ENCODE measurements around the gene GPC6.

Gene GPC6

GRCh38 chr13:93861818-93862217 is 635.2 kb downstream of the GPC6 start:
- no peak overlapping the region for H3K4me3 ChIP-seq (ENCODE audit: low read depth, low read length)
- DNase-seq = peak; percentile 59
- peaks cover 3% of the 10 kb centered on the region; the same call in 1 of the 2 replicates for H3K36me3 ChIP-seq
- no peaks in the 10 kb centered on the region for H3K27me3 ChIP-seq (ENCODE audit: insufficient read depth, low read depth, severe bottlenecking)
- no peak for TF ChIP-seq CTCF (IDR thresholded peaks at IDR 0.05; ENCODE audit: low read depth, low read length)
- no peaks in the 10 kb centered on the region for H3K9me3 ChIP-seq (ENCODE audit: severe bottlenecking)
- H3K27ac ChIP-seq = peak overlapping the region; percentile 0; the same call in 1 of the 2 replicates

- DNase-seq = no peak
- peaks cover 5% of the 10 kb centered on the region; the same call in 1 of the 2 replicates for H3K36me3 ChIP-seq
- H3K4me3 ChIP-seq (ENCODE audit: low read depth, low read length) = no peak overlapping the region
- H3K9me3 ChIP-seq (ENCODE audit: severe bottlenecking) = no peaks in the 10 kb centered on the region
- H3K27ac ChIP-seq = peak overlapping the region; percentile 0; the same call in 1 of the 2 replicates
- H3K27me3 ChIP-seq (ENCODE audit: insufficient read depth, low read depth, severe bottlenecking) = no peaks in the 10 kb centered on the region
- TF ChIP-seq CTCF (IDR thresholded peaks at IDR 0.05; ENCODE audit: low read depth, low read length) = no peak
Observed at GRCh38 chr13:93862259-93862658, 635.7 kb downstream of the GPC6 start.

- Histone ChIP-seq H3K36me3 (peaks cover 20% of the 10 kb centered on the region), H3K27ac (peak overlapping the region; percentile 47), H3K27me3 (ENCODE audit: insufficient read depth, low read depth, severe bottlenecking) (no peaks in the 10 kb centered on the region), H3K4me3 (ENCODE audit: low read depth, low read length) (no peak overlapping the region), H3K9me3 (ENCODE audit: severe bottlenecking) (peaks cover 3% of the 10 kb centered on the region)
- DNase-seq = peak; percentile 87
- TF ChIP-seq CTCF (IDR thresholded peaks at IDR 0.05; ENCODE audit: low read depth, low read length) = no peak
Observed at GRCh38 chr13:93865235-93865634, 638.6 kb downstream of the GPC6 start.

- Histone ChIP-seq H3K27me3 (ENCODE audit: insufficient read depth, low read depth, severe bottlenecking) (no peaks in the 10 kb centered on the region), H3K9me3 (ENCODE audit: severe bottlenecking) (peaks cover 3% of the 10 kb centered on the region), H3K4me3 (ENCODE audit: low read depth, low read length) (no peak overlapping the region), H3K36me3 (peaks cover 20% of the 10 kb centered on the region), H3K27ac (no peak overlapping the region)
- no peak for DNase-seq
- TF ChIP-seq CTCF (IDR thresholded peaks at IDR 0.05; ENCODE audit: low read depth, low read length) = no peak
Observed at GRCh38 chr13:93867481-93867880, 640.9 kb downstream of the GPC6 start.

- Histone ChIP-seq H3K4me3 (ENCODE audit: low read depth, low read length) (no peak overlapping the region), H3K36me3 (peaks cover 22% of the 10 kb centered on the region), H3K9me3 (ENCODE audit: severe bottlenecking) (peaks cover 3% of the 10 kb centered on the region), H3K27ac (no peak overlapping the region), H3K27me3 (ENCODE audit: insufficient read depth, low read depth, severe bottlenecking) (no peaks in the 10 kb centered on the region)
- no peak for DNase-seq
- TF ChIP-seq CTCF (IDR thresholded peaks at IDR 0.05; ENCODE audit: low read depth, low read length) = no peak
Observed at GRCh38 chr13:93872376-93872775, 645.8 kb downstream of the GPC6 start.

GRCh38 chr13:93872786-93873347 is 646.3 kb downstream of the GPC6 start:
- Histone ChIP-seq H3K4me3 (ENCODE audit: low read depth, low read length) (no peak overlapping the region), H3K9me3 (ENCODE audit: severe bottlenecking) (peaks cover 3% of the 10 kb centered on the region), H3K27me3 (ENCODE audit: insufficient read depth, low read depth, severe bottlenecking) (no peaks in the 10 kb centered on the region), H3K36me3 (peaks cover 20% of the 10 kb centered on the region), H3K27ac (no peak overlapping the region)
- no peak for TF ChIP-seq CTCF (IDR thresholded peaks at IDR 0.05; ENCODE audit: low read depth, low read length)
- no peak for DNase-seq
